Keratinocyte (primary cell): ENCODE measurements around the gene DIPK1B.

ENCODE experiments used
- EZH2 ChIP-seq: IDR thresholded peaks from one replicate; pipeline ENCODE4 v1.6.1; 2012; ENCODE audit warnings: inconsistent platforms, mild to moderate bottlenecking, low read length, moderate library complexity
- TF ChIP-seq, protein P1 (sequence below), 3 experiments: IDR thresholded peaks in 1 of 3; conservative IDR thresholded peaks in 1 of 3; optimal IDR thresholded peaks in 1 of 3; 2 replicates in 2 of 3; 3 replicates in 1 of 3; pipeline versions ENCODE3 to v1.5.1; 2011; ENCODE audit warnings: low read length in 3 of 3, mild to moderate bottlenecking in 3 of 3, moderate library complexity in 2 of 3, control low read depth in 1 of 3, inconsistent platforms in 1 of 3; ENCODE audit not compliant: insufficient read depth in 2 of 3; ENCODE audit errors: extremely low read depth in 1 of 3

DNA sequence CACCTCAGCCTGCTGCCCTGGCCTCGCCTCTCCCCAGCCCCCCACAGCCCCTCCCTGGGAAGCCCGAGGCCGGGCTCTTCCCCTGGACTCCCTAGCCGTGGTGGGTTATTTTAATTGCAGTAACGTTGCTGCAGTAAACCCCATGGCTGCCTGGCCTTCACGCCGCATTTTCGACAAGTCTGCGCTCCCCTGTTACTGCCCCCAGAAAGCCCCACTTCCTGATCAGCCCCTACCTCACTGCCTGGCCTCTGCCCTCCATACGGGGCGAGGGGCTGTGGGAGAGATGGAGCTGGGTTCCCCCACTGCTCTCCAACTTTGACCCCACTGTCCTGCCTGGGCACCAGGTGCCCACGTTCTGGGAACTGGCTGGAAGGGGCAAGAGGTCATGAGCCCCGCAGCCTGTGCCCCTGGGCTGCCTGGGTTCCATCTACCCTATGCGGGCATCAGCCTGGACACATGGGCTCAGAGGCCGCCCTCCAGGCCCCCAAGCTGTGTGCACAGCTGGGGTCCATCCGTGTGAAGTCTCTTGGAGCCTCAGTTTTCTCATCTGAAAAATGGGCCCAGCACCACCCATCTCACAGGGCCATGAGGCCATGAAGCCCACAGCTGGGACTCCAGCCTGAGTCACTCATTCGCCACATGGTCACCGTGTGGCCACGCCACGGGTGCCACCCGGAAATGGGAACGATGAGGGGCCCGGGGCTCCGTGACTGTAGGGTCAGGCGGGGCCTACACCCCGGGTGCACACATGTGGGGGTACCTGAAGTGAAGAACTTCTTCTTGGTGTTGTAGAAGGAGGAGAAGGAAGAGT, 38.2 kb upstream of the DIPK1B start:
- TF ChIP-seq, protein P1, sequence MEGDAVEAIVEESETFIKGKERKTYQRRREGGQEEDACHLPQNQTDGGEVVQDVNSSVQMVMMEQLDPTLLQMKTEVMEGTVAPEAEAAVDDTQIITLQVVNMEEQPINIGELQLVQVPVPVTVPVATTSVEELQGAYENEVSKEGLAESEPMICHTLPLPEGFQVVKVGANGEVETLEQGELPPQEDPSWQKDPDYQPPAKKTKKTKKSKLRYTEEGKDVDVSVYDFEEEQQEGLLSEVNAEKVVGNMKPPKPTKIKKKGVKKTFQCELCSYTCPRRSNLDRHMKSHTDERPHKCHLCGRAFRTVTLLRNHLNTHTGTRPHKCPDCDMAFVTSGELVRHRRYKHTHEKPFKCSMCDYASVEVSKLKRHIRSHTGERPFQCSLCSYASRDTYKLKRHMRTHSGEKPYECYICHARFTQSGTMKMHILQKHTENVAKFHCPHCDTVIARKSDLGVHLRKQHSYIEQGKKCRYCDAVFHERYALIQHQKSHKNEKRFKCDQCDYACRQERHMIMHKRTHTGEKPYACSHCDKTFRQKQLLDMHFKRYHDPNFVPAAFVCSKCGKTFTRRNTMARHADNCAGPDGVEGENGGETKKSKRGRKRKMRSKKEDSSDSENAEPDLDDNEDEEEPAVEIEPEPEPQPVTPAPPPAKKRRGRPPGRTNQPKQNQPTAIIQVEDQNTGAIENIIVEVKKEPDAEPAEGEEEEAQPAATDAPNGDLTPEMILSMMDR (optimal IDR thresholded peaks at IDR 0.05 in 1 of 3, IDR thresholded peaks at IDR 0.05 in 1 of 3, conservative IDR thresholded peaks at IDR 0.05 in 1 of 3; ENCODE audit: extremely low read depth in 1 of 3, insufficient read depth in 2 of 3, low read length in 3 of 3), result no peak
- TF ChIP-seq EZH2, result no peak
